ENCODE measurements around the gene STK39.
A peak's percentile ranks its signal among the peaks of the same experiment; 100 is the strongest.
"Not testable (repeated sequence)": the region's sequence is repeated elsewhere in the genome, so short reads cannot be mapped to it uniquely, and the experiment has no call there.

STK39 gene

DNA sequence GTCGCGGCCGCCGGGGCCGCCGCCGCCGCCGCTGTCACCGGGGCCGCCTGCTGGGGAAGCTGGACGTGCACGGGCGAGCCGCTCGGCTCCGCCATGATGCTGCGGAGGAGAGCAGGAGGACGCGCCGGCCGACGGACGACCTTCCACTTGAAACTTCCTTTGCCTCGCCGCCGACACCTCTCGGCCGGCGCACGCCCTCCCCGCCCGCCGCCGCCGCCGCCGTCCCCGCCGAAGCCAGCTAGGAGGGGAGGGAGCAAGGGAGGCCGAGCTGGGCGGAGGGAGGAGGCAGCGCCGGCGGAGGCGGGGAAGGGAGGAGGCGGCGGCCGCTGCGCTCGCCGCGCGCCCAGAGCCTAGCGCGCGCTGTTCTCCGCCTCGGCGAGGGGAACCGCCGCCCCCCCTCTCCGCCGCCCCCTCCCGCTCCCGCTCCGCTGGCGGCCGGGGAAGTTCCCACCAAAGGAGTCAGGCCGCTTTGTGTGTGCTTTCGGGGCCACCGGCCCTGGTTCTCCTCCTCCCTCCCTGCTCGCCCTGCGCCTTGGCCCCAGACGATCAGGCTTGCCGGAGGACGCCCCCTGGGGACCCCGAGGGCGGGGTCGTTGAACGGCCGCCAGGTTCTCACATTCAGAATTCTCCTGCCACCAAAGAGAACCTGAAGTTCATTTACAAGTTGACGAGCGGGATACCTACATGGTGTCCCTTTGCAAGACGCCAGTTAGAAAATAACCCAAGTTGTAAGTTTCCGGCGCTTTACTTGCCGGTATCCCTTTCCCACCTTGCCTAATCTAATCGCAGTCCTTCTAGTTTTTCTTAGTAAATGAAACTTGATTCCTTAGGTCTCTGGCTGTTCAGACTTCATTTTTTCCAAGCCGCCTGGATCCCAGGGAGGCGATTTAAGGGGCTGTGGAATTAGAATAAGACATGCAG lies at the start of gene STK39:
Gene STK39 (minus strand): TSS at position 255 of the 921 bp plus-strand sequence. CDS start 160 bp downstream, at position 95.
- DNase-seq, result peak; percentile 91

DNA sequence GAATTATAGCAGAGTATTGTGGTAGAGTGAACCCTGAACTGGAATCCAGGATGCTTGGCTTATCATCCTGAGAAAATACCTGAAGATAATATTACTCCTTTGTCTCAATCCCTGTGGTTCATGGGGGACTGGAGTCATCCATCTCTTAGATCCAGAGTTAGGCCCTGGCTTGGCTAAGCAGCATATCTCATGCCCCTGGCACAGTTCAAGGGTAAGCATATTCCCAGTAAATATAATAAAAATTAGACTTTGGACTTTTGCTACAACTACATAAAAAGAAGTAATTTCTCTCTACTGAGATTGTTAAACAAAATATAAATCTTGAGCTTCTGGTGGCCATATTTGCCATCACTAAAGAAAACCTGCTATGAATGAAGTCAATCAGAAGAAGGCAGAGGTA lies 47.7 kb upstream of the STK39 start:
- no peak for DNase-seq

GRCh38 chr2:168294409-168294808 lies 47.0 kb upstream of the STK39 start:
- DNase-seq, result no peak

GRCh38 chr2:168293766-168294165 lies 46.4 kb upstream of the STK39 start:
- peak; percentile 7 for DNase-seq

GRCh38 chr2:168290391-168290790 lies 43.0 kb upstream of the STK39 start:
- DNase-seq, result no peak

- no peak for DNase-seq
Observed at GRCh38 chr2:168289880-168290279, 42.5 kb upstream of the STK39 start.

DNA sequence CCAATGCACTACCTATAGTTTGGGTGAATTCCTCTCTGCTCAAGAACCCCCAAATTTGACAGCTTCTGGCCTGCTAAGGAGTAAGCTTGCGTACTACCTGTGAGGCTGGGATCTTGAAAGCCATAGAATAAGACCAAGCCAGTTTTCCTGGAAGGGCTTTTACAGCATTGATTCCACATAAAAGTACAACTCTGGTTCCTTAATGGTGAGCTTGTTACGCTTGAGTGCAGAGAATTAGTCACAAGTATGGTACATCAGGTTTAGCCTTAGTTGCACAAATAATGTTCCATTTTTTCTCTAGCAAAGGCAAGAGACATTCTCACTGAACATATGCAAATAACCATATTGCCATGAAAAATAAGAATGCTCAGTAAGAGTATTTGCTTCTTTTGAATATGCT lies 39.1 kb upstream of the STK39 start:
- no peak for DNase-seq

DNA sequence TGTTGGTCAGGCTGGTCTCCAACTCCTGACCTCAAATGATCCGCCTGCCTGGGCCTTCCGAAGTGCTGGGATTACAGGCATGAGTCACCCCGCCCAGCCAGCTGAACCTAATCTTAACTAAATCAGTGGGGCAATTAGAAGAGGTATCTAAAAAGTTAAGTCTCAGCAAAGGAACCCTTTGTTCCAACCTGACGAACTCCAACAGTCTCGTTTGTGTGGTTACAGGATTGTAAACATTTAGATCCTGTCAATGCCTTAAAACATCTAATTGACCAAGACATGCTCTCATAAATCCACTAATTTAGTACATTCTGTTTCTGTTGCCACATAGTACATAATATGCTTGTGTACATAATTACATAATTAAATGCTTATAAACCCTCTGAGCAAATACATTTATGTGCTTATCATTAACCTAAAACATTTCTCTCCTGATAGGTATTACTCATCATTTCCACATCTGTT lies 31.1 kb upstream of the STK39 start:
- no peak for DNase-seq

DNA sequence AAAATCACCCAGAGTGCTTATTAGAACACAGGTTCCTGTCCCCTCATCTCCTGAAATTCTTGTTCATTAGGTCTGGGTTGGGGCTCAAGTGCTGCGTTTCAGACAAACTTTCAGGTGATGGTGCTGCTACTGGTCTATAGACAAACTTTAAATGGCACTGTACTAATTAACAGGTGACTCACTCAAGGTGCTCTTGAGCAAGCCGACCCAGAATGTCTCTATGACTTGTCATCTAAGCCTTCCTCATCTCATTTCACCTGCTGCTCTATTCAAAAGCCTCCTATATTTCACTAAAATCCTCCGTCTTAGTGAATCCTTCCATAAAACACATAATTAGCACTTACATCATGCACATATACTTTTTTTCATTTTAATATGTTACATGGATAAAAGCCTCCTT lies 29.9 kb upstream of the STK39 start:
- no peak for DNase-seq

DNA sequence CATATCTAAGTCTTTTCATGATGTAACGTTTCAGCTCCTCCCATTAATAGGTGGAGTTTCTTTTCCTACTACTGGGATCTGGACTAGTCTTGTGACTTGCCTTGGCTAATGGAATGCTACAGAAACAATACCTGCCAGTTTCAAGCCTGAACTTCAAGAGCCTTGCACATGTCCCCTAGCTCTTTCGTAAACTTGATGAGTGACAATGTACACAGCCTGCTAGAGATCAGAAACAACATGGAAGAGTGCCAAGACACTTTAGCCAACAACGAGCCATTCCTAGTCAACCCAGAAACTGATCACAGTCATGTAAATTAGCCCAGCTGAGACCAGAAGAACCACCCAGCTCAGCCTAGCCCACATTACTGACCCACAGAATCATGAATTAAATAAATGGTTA lies 24.8 kb upstream of the STK39 start:
- DNase-seq, result no peak

DNA sequence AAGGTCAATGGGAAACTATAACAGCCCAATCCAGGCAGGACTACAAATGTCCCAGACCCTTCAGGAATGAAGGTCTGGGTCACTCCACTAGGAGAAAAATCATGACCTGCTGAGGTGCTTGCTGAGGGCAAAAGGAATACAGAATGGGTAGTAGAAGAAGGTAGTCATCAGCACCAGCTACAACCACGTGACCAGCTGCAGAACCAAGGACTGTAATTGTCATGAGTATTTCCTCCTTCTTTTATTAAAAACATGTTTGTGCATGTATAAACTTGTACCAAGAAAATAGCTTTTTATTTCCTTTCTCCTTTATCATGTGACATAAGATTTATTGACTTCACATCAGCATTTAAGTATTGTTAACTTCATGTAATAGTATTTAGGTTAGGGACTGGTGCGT lies 15.5 kb upstream of the STK39 start:
- not testable (repeated sequence) for DNase-seq

DNA sequence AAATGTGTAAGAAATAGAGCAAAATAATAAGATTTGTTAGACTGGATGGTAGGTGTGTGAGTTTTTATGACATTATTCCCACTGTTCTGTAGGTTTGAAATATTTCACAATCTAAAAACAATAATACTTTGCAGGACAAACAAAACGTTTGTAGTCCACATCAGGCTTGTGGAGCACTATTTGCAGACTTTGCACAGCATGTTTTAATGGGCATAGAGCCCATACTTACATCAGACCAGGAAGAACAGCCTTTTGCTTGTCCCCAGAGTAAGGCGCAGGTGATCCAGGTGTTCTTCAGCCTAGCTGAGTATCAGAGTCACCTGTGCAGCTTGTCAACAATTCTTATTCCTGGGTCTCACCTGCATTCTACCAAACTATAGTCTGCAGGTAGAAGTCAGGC lies 9.1 kb upstream of the STK39 start:
- no peak for DNase-seq

DNA sequence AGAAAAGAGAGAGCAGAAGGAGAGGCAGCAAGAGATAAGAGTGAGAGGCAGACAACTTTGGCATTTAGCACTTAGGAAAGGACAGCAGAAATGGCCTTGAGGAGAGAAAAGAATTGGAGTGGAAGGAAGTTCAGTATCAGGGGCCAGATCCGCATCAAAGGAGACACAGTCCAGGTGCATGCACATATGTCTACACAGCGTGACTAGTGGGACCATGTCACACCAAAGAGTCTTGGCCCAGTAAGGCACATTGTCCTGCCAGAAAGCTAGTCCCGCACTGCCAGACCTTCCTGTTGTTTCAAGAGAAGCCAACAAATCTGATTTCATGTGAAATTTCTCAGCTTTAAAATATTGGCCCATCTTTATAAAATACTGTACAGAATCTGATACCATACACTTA lies 8.5 kb upstream of the STK39 start:
- no peak for DNase-seq

DNA sequence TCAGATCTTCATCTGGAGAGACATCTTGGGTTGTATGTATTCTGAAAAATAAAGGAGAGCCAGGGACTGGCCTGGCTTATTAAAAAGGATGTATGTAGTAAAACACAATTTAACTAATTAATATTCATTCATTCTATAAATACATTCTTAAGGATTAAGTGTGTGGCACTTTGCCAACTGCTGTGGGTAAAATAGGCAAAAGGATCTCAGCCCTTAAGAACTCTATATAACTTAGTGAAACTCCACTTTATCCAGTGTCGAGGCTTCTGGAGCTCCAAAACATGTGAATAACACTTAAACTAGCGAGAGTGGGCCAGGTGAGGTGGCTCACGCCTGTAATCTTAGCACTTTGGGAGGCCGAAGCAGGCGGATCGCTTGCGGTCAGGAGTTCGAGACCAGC lies 7.7 kb upstream of the STK39 start:
- DNase-seq, result no peak

DNA sequence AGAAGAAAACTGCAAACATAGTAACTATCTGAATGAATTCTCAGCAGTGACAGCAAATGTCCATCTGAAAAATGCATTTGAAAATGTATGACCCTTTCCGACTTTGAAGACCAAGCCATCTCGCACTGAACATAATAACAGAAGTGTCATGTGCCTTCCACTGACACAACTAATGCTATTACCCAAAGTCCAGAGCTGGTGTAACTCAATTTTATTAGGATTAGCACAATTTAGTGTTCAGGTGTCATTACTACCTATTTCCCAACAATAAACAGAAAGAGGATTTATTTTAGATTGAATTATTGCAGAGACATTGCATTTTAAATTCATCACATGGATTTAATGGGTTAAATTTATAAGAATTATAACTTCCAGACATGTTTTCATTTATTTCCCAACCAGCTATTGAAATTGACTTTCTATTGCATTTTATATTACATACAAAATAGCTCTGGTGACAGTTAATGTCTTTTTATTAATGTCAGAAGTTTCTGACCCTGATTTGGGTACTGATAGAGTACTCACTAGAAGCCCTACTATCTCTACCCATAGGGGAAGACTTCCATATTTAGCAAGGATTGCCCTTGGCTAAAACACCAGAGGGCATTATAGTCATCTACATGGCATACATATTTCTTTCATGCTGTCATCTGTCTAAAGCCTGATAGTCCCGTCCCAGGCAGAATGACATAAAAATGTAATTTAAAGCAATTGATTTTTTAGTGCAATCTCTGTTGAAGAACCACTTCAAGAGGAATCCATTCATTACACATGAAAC lies 7.0 kb upstream of the STK39 start:
- peak; percentile 37 for DNase-seq

- no peak for DNase-seq
Observed at GRCh38 chr2:168253379-168253778, 6.0 kb upstream of the STK39 start.

- no peak for DNase-seq
Observed at GRCh38 chr2:168252976-168253375, 5.6 kb upstream of the STK39 start.

- DNase-seq, result peak; percentile 89
Observed at GRCh38 chr2:168246483-168247340, 683 bp downstream of the STK39 start.

- no peak for DNase-seq
Observed at GRCh38 chr2:168246072-168246482, 1.3 kb downstream of the STK39 start.

DNA sequence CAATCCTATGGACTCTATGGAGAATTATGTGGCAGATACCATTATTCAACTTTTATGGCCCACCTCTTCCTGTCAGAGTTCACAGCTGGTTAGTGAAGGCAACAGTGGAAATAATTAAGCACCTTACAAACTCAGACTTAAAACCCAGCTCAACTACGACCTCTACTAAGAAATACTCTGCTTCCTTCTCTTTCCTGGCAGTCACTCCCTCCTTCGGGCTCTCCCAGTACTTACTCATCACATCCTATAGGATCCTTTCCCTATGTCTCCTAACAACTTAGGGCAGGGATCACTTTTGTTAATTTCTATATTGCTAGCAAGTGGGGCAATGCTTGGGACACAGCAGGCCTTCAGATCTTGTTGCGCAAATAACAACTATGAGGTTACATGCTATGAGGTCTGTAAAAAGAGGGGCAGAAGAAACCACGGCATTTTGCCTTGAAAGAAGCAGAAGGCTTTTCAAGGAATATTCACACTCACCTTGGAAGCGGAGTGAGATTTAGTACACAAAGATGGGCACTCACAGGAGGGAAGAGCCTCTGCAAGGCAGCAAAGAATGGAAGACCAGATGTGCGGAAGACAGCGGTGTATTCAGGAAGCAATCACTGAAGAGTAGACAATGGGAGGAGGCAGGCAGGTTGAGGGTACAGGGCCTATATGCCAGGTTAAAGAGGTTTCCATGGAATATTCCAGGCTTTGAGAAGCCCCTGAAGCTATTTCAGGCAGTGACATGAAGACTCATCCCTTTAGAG lies 2.1 kb downstream of the STK39 start:
- DNase-seq, result peak; percentile 39

DNA sequence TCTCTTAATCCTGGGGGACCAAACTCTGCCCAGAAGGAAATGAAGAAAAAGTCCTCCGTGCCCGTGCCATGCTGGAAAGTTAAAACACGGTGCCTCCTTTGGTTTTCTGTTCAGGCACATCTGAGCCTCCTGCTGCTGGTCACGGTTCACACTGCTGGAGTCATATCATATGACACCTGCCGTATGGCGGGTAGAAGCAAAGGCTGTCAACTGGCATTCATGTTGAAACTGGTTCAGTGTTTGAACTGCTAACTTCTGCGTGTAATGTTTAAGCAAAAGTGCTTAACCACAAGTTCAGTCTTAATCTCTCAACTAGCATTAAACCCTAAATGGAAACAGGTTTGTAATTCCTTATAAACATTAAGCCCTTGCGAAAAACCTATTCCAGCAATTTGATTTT lies 3.1 kb downstream of the STK39 start:
- DNase-seq, result peak; percentile 41

DNA sequence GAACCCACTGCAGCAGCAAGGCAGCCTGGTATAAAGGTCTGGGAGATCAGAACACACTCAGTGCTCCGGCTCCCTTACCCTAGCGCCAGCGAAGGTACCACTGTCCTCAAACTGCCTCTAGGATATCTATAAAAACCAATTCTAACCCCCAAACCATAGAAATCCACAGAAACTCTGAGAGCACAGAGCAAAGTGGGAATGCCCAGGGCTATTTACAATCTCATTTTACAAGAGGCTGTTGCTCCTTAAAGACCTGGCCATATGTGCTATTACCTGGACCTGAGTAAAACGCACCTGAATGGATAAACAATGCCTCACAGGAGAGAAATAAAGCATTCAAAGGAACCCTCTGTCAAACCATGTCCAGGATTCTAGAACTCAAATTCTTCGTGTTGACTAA lies 4.3 kb downstream of the STK39 start:
- DNase-seq, result no peak
